Sigmoid colon (tissue), 7 donors: Measurements from ENCODE around the gene MYO7A. TPM values are rescaled to one million over a fixed set of nuclear protein-coding genes. Genes with fewer than 3 reads are reported as not detected.

Experiments
- DNase-seq: peaks from one replicate; pipeline ENCODE4 v3.0.0-alpha.2; 2019
- H3K27ac ChIP-seq, 4 donors: fragments of 200-600 bp; sonication (generic); one replicate each; pipeline ENCODE4 v1.5.1; 2016 to 2019; ENCODE audit warnings: mild to moderate bottlenecking in 1 of 4
- H3K27me3 ChIP-seq, 3 donors: fragments of 200-600 bp; sonication (generic); one replicate each; pipeline ENCODE4 v1.5.1; 2019; ENCODE audit warnings: mild to moderate bottlenecking in 1 of 3
- H3K36me3 ChIP-seq, 4 donors: fragments of 200-600 bp; sonication (generic); one replicate each; pipeline ENCODE4 v1.5.1; 2016 to 2019
- H3K4me1 ChIP-seq, 4 donors: fragments of 200-600 bp; sonication (generic); one replicate each; pipeline ENCODE4 v1.5.1; 2017 to 2019
- H3K4me3 ChIP-seq, 4 donors: fragments of 200-600 bp; sonication (generic); one replicate each; pipeline ENCODE4 v1.5.1; 2017 to 2019; ENCODE audit warnings: mild to moderate bottlenecking in 2 of 4, moderate library complexity in 1 of 4
- H3K9me3 ChIP-seq, 4 donors: fragments of 200-600 bp in 3 of 4; sonication (generic) in 3 of 4; one replicate each; pipeline versions ENCODE4 v1.5.1 to v1.6.1; 2013 to 2019
- EP300 ChIP-seq, 4 donors: sonication (generic); formaldehyde crosslinking; IDR thresholded peaks; one replicate each; pipeline ENCODE4 v1.6.1; 2017; ENCODE audit warnings: antibody characterized with exemption in 4 of 4
- POLR2A ChIP-seq, 2 donors: fragments of 450-650 bp; IDR thresholded peaks; one replicate each; pipeline ENCODE4 v1.6.1; 2016; ENCODE audit warnings: antibody characterized with exemption in 2 of 2, mild to moderate bottlenecking in 2 of 2, moderate library complexity in 2 of 2
- POLR2AphosphoS5 ChIP-seq, 4 donors: sonication (generic); formaldehyde crosslinking; IDR thresholded peaks; one replicate each; pipeline ENCODE4 v1.6.1; 2017; ENCODE audit warnings: antibody characterized with exemption in 4 of 4
- WGBS, 2 donors: extraction: QIAGEN DNeasy Blood & Tissue Kit; methylation state at CpG; one replicate each; pipeline ENCODE4 v1.1.7; 2013; 5-methylcytosine and 5-hydroxymethylcytosine counted together
- intact Hi-C: fragments of 100-400 bp; cut with DNase I; formaldehyde crosslinking; loops from one replicate; pipeline ENCODE4 v1.15.1; 2023
- polyA plus RNA-seq, 3 donors: library from polyadenylated mRNA; stranded (reverse); fragments of 200-250 nt; gene quantifications; one replicate each; pipeline ENCODE4 v1.2.3, GENCODE V29; 2013
- total RNA-seq, 4 donors: library from RNA; depleted of rRNA; stranded (reverse); fragments of >200 nt; gene quantifications; one replicate each; pipeline ENCODE4 v1.1.0, GENCODE V29; 2016
- TF ChIP-seq, protein P1 (sequence below), 4 experiments: fragments of 450-650 bp in 3 of 4; fragments of 200-600 bp in 1 of 4; IDR thresholded peaks; one replicate each; pipeline ENCODE4 v1.5.1; 2016 to 2019; ENCODE audit warnings: antibody characterized with exemption in 4 of 4, mild to moderate bottlenecking in 3 of 4, moderate library complexity in 2 of 4
- donor health status: healthy with polysubstance abuse.
- donor health status: Bipolar disorder and iron deficiency.
- donor health status: healthy.

Gene MYO7A
- total and polyA plus RNA-seq, 7 donors, result 1.8 to 12.8 (median 7.7) TPM

- Histone ChIP-seq H3K36me3 (no peaks in the 10 kb centered on the region), H3K27me3 (no peaks in the 10 kb centered on the region), H3K4me3 (no peak overlapping the region), H3K27ac (no peak overlapping the region), H3K4me1 (no peaks in the 10 kb centered on the region), H3K9me3 (peaks cover 0 to 10% (median 8%) of the 10 kb centered on the region in 4 donors)
- intact Hi-C loops, result no loop called here
- WGBS, 2 donors, result 74 to 90% methylated on average over 2 of the region's 2 CpGs
- DNase-seq, result no peak
- TF ChIP-seq EP300 (IDR thresholded peaks at IDR 0.05), result no peak
Measured at GRCh38 chr11:77259641-77260040, 131.6 kb downstream of the MYO7A start.

- no peaks in the 10 kb centered on the region for H3K36me3 ChIP-seq
- peaks cover 0 to 10% (median 8%) of the 10 kb centered on the region in 4 donors for H3K9me3 ChIP-seq
- H3K27ac ChIP-seq, result no peak overlapping the region
- no peaks in the 10 kb centered on the region for H3K4me1 ChIP-seq
- no peaks in the 10 kb centered on the region for H3K27me3 ChIP-seq
- intact Hi-C loops, result no loop called here
- TF ChIP-seq, protein P1, sequence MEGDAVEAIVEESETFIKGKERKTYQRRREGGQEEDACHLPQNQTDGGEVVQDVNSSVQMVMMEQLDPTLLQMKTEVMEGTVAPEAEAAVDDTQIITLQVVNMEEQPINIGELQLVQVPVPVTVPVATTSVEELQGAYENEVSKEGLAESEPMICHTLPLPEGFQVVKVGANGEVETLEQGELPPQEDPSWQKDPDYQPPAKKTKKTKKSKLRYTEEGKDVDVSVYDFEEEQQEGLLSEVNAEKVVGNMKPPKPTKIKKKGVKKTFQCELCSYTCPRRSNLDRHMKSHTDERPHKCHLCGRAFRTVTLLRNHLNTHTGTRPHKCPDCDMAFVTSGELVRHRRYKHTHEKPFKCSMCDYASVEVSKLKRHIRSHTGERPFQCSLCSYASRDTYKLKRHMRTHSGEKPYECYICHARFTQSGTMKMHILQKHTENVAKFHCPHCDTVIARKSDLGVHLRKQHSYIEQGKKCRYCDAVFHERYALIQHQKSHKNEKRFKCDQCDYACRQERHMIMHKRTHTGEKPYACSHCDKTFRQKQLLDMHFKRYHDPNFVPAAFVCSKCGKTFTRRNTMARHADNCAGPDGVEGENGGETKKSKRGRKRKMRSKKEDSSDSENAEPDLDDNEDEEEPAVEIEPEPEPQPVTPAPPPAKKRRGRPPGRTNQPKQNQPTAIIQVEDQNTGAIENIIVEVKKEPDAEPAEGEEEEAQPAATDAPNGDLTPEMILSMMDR (IDR thresholded peaks at IDR 0.05), result no peak
- TF ChIP-seq POLR2AphosphoS5 (IDR thresholded peaks at IDR 0.05) (no peak), EP300 (IDR thresholded peaks at IDR 0.05) (no peak), POLR2A (IDR thresholded peaks at IDR 0.05) (no peak)
- DNase-seq, result no peak
- no peak overlapping the region for H3K4me3 ChIP-seq
Measured at GRCh38 chr11:77262803-77263202, 134.8 kb downstream of the MYO7A start.

Other genes starting within 250 kb of the MYO7A start
- not detected for gene B3GNT6, start 93.8 kb upstream of the MYO7A start, total RNA-seq
- 10 to 100 TPM; 14.4 to 29.7 (median 19.0) TPM for gene B3GNT6, start 93.8 kb upstream of the MYO7A start, polyA plus RNA-seq
- 10 to 100 TPM in 1 of 4 donors, 1 to 10 TPM in 3; 4.1 to 12.5 (median 6.7) TPM for gene CAPN5, start 61.3 kb upstream of the MYO7A start, total RNA-seq
- gene CAPN5, start 61.3 kb upstream of the MYO7A start, polyA plus RNA-seq, result 100 to 1,000 TPM in 1 of 3 donors, 10 to 100 TPM in 2; 89.5 to 110 (median 90.8) TPM
- 1 to 10 TPM in 1 of 4 donors, not detected in 3; 1.4 TPM for gene OMP, start 25.4 kb upstream of the MYO7A start, total RNA-seq
- 1 to 10 TPM in 1 of 3 donors, not detected in 2; 4.5 TPM for gene OMP, start 25.4 kb upstream of the MYO7A start, polyA plus RNA-seq
- gene GDPD4, start 173.4 kb downstream of the MYO7A start, total RNA-seq, result not detected
- not detected for gene GDPD4, start 173.4 kb downstream of the MYO7A start, polyA plus RNA-seq